Testis (tissue), 2 donors: ENCODE measurements around the gene PXK.
"Not testable (repeated sequence)": the region's sequence is repeated elsewhere in the genome, so short reads cannot be mapped to it uniquely, and the experiment has no call there.

Experiments used
- CTCF ChIP-seq, 3 experiments: fragments of 450-650 bp in 2 of 3; fragments of 200-600 bp in 1 of 3; sonication (generic) in 1 of 3; IDR thresholded peaks; one replicate each; pipeline ENCODE4 v1.5.1; 2016 to 2019; ENCODE audit warnings: antibody characterized with exemption in 3 of 3, mild to moderate bottlenecking in 2 of 3, moderate library complexity in 1 of 3
- POLR2A ChIP-seq: fragments of 450-650 bp; IDR thresholded peaks from one replicate; pipeline ENCODE4 v1.6.1; 2017; ENCODE audit warnings: antibody characterized with exemption, mild to moderate bottlenecking, moderate library complexity

- TF ChIP-seq CTCF (IDR thresholded peaks at IDR 0.05); POLR2A: not testable (repeated sequence)
These were observed 6.5 kb downstream of the PXK start for GRCh38 chr3:58339146-58339545.
